MCF 10A (cell line): ENCODE results near the gene RGSL1. TPM values are rescaled to one million over a fixed set of nuclear protein-coding genes. Genes with fewer than 3 reads are reported as not detected.
"Not testable (repeated sequence)": the region's sequence is repeated elsewhere in the genome, so short reads cannot be mapped to it uniquely, and the experiment has no call there.

Experiments
- BruUV-seq: library from RNA; stranded (reverse); fragments of 400-500 nt; replicated peaks from 2 replicates; lab custom pipeline; 2021; lab: Mats Ljungman, UMichigan
- CTCF ChIA-PET: fragments of 300-600 bp; sonication (Branson Sonifier 250); formaldehyde crosslinking; extraction: SDS; loops from one replicate; lab custom pipeline; 2021; ENCODE audit warnings: antibody characterized with exemption, inconsistent platforms; lab: Yijun Ruan, JAX
- POLR2A ChIA-PET: fragments of 300-600, 350-650 bp; sonication (Branson Sonifier 250); formaldehyde crosslinking; extraction: SDS; loops from one replicate; lab custom pipeline; 2020; ENCODE audit warnings: antibody characterized with exemption, inconsistent platforms; lab: Yijun Ruan, JAX
- DNase-seq: peaks from one replicate; pipeline ENCODE4 v3.0.0-alpha.2; 2018; ENCODE audit not compliant: unreplicated experiment
- H3K27ac Mint-ChIP-seq: one replicate; pipeline ENCODE4 v1.8.0; 2022; ENCODE audit warnings: mild to moderate bottlenecking, low read depth, mixed read lengths; ENCODE audit not compliant: unreplicated experiment
- H3K27me3 Mint-ChIP-seq: one replicate; pipeline ENCODE4 v1.8.0; 2022; ENCODE audit warnings: mixed read lengths; ENCODE audit not compliant: insufficient read depth, unreplicated experiment
- H3K36me3 Mint-ChIP-seq: one replicate; pipeline ENCODE4 v1.8.0; 2022; ENCODE audit warnings: mild to moderate bottlenecking, moderate library complexity, mixed read lengths; ENCODE audit not compliant: insufficient read depth, unreplicated experiment
- H3K4me1 Mint-ChIP-seq: one replicate; pipeline ENCODE4 v1.8.0; 2022; ENCODE audit warnings: mixed read lengths; ENCODE audit not compliant: insufficient read depth, unreplicated experiment
- H3K4me3 Mint-ChIP-seq: one replicate; pipeline ENCODE4 v1.8.0; 2022; ENCODE audit warnings: mild to moderate bottlenecking, moderate library complexity, mixed read lengths; ENCODE audit not compliant: unreplicated experiment
- H3K9me3 Mint-ChIP-seq: one replicate; pipeline ENCODE4 v1.8.0; 2022; ENCODE audit warnings: mixed read lengths; ENCODE audit not compliant: unreplicated experiment
- CTCF ChIP-seq: fragments of 200-600 bp; IDR thresholded peaks from one replicate; pipeline ENCODE4 v1.8.0; 2022; ENCODE audit warnings: antibody characterized with exemption, mild to moderate bottlenecking; ENCODE audit not compliant: unreplicated experiment
- intact Hi-C: fragments of 100-400 bp; cut with micrococcal nuclease; formaldehyde crosslinking; loops from 2 replicates; pipeline ENCODE4 v1.14.1; 2022
- total RNA-seq: library from RNA; stranded (reverse); gene quantifications from 2 replicates; pipeline ENCODE4 v1.2.3, GENCODE V29; 2022

The RGSL1 gene
- total RNA-seq, 1 experiment from 2014 or later = not detected

- no peak for DNase-seq
- Mint-ChIP-seq H3K9me3 (peaks cover 7% of the 10 kb centered on the region), H3K27ac (no peak overlapping the region), H3K4me3 (no peak overlapping the region), H3K27me3 (no peaks in the 10 kb centered on the region), H3K4me1 (peaks cover 6% of the 10 kb centered on the region), H3K36me3 (no peaks in the 10 kb centered on the region)
- ChIA-PET POLR2A (interaction anchor here (1.8 kb wide), 1 partner anchor 16 kb away, joined by 4 read pairs; no protein-coding TSS in a partner anchor), CTCF (interaction anchor here (0.7 to 3.3 kb wide), 5 partner anchors 10 to 357 kb away, joined by 3 to 22 read pairs (median 3); no protein-coding TSS in a partner anchor)
- BruUV-seq = no TSS peak
- no peak for TF ChIP-seq CTCF
- intact Hi-C loops = no loop called here
These were observed 7.6 kb upstream of the RGSL1 start for GRCh38 chr1:182442333-182442732.

GRCh38 chr1:182444497-182444896 lies 5.4 kb upstream of the RGSL1 start:
- intact Hi-C loops = no loop called here
- H3K36me3 Mint-ChIP-seq = no peaks in the 10 kb centered on the region
- no peak overlapping the region for H3K27ac Mint-ChIP-seq
- POLR2A ChIA-PET = interaction anchor here (0.6 to 0.8 kb wide), 2 partner anchors 9 to 18 kb away, joined by 5 to 6 read pairs; no protein-coding TSS in a partner anchor
- no peaks in the 10 kb centered on the region for H3K27me3 Mint-ChIP-seq
- DNase-seq = no peak
- TF ChIP-seq CTCF = no peak
- CTCF ChIA-PET = interaction anchor here (0.6 to 3.3 kb wide), 17 partner anchors 10 to 974 kb away, joined by 3 to 24 read pairs (median 3); partner anchors contain the start of genes NPL and RNASEL
- no peaks in the 10 kb centered on the region for H3K9me3 Mint-ChIP-seq
- no peak overlapping the region for H3K4me3 Mint-ChIP-seq
- peaks cover 6% of the 10 kb centered on the region for H3K4me1 Mint-ChIP-seq
- BruUV-seq = no TSS peak

GRCh38 chr1:182446033-182446669 lies 3.8 kb upstream of the RGSL1 start:
- DNase-seq = peak; percentile 81
- BruUV-seq = no TSS peak
- Mint-ChIP-seq H3K27me3 (no peaks in the 10 kb centered on the region), H3K9me3 (no peaks in the 10 kb centered on the region), H3K36me3 (no peaks in the 10 kb centered on the region), H3K4me3 (no peak overlapping the region), H3K4me1 (peaks cover 6% of the 10 kb centered on the region), H3K27ac (no peak overlapping the region)
- TF ChIP-seq CTCF = peak; percentile 89
- ChIA-PET CTCF (no interaction called here), POLR2A (no interaction called here)
- intact Hi-C loops = loop anchor here (1.0 kb wide), 4 partner anchors 149 to 362 kb away; no protein-coding TSS in a partner anchor

- H3K4me3 Mint-ChIP-seq, intact Hi-C loops, H3K36me3 Mint-ChIP-seq, H3K27me3 Mint-ChIP-seq, BruUV-seq, H3K4me1 Mint-ChIP-seq, H3K27ac Mint-ChIP-seq, H3K9me3 Mint-ChIP-seq, DNase-seq: not testable (repeated sequence)
- ChIA-PET CTCF (interaction anchor here (0.5 to 3.1 kb wide), 9 partner anchors 19 to 339 kb away, joined by 3 to 25 read pairs (median 4); partner anchors contain the start of gene RNASEL), POLR2A (interaction anchor here (0.7 to 0.9 kb wide), 3 partner anchors 141 to 460 kb away, joined by 3 to 4 read pairs (median 3); no protein-coding TSS in a partner anchor)
These were observed 2.8 kb upstream of the RGSL1 start for GRCh38 chr1:182447124-182447523.
